MG63 (cell line): ENCODE data around the gene SOX2. TPM values are rescaled to one million over a fixed set of nuclear protein-coding genes. Genes with fewer than 3 reads are reported as not detected.
"Not testable (repeated sequence)": the region's sequence is repeated elsewhere in the genome, so short reads cannot be mapped to it uniquely, and the experiment has no call there.

Experiments
- DNase-seq: peaks from one replicate; pipeline ENCODE4 v3.0.0-alpha.2; 2020
- H3K27me3 ChIP-seq: fragments of 250-450 bp; sonication (Bioruptor Pico); 2 replicates; pipeline ENCODE4 v1.5.1; 2020; ENCODE audit warnings: mild to moderate bottlenecking, moderate library complexity
- H3K36me3 ChIP-seq: fragments of 250-450 bp; sonication (Bioruptor Pico); 2 replicates; pipeline ENCODE4 v1.5.1; 2020; ENCODE audit warnings: mild to moderate bottlenecking, moderate library complexity
- H3K4me3 ChIP-seq: fragments of 250-450 bp; sonication (Bioruptor Pico); 2 replicates; pipeline ENCODE4 v1.5.1; 2020; ENCODE audit warnings: mild to moderate bottlenecking, moderate library complexity
- H3K9me3 ChIP-seq: fragments of 250-450 bp; sonication (Bioruptor Pico); 2 replicates; pipeline ENCODE4 v1.5.1; 2020; ENCODE audit warnings: mild to moderate bottlenecking, moderate library complexity
- total RNA-seq: library from RNA; depleted of rRNA; stranded (reverse); fragments of >200 nt; shearing (Covaris generic); gene quantifications from 2 replicates; pipeline ENCODE4 v1.2.3, GENCODE V29; 2014; ENCODE audit warnings: low replicate concordance

SOX2 gene
- total RNA-seq, 1 experiment from 2014 or later: 0.07 TPM

DNA sequence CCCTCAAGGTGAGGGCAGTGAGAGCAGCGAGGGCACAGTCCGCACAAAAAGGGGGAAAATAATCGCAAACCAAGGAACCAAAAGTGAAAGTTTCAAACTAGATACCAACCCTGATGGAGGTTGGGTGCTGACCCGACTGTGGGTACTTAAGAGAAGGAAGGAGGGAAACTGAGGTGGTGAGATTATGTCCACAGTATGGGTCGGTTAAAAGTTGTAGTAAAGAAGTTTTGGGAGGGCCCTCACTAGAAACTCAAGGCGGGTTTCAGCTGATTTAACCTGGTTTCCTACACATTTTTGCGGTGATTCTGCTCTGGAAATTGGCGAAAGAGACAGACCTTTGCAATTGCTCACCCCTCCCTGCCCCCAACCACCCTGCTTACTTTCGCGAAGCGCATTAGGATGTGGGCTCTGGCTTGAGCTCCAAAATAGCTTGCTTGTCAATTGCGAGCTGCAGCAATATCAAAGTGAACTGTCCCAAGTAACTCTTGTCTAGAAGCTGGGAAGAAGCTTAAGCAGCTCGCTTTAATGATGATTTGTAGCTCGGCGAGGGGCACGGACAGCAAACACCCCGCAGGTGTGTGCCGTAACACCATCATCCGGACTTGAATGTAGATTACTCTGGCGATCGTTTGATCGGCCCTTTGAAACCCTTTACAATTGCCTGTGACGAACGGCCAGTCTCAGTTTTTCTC lies 15.8 kb downstream of the SOX2 start:
- H3K9me3 ChIP-seq: no peaks in the 10 kb centered on the region
- H3K36me3 ChIP-seq: no peaks in the 10 kb centered on the region
- peaks cover 75% of the 10 kb centered on the region for H3K27me3 ChIP-seq
- H3K4me3 ChIP-seq: peak overlapping the region; percentile 26
- no peak for DNase-seq

DNA sequence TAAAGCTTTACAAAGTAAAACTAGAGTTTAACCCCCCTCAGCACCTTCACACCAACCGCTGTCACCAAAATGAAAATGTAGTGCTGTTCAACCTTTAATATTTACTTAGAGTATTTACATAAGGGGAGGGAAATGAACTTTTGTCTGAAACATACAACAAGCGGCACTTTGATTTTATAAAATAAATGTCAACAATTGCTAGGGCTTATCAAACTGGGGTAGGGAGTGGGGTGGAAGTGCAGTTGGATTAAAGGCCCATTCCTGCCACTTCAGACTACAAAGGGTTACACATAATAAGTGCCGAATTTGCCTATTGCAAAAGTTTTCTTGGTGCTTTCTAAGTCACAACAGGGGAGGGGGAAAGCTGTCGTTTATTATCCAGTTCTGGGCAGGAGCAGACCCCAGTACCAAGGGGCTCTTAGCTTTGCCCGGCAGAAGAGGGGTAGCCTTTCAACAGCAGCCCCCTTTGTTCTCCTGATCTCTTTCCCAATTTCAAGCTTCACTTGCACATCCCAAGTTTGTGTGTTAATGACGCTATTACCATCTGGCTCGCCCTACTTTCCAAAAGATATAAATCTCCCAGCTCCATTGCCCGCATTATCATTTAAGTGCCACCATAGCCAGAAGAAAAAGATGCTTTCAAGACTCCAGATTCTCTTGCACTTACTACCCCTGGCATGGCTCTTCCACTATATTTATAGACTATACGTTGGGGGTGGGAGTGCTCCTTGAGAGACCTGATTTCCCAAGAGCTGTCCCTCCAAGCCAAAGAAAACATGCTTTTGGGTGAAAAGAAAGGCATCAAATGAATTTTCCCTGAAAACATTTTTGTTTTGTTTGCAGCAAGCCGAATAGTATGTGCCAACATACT lies 17.0 kb downstream of the SOX2 start:
- H3K4me3 ChIP-seq: no peak overlapping the region
- no peak for DNase-seq
- peaks cover 63% of the 10 kb centered on the region for H3K27me3 ChIP-seq
- no peaks in the 10 kb centered on the region for H3K36me3 ChIP-seq
- H3K9me3 ChIP-seq: no peaks in the 10 kb centered on the region

DNA sequence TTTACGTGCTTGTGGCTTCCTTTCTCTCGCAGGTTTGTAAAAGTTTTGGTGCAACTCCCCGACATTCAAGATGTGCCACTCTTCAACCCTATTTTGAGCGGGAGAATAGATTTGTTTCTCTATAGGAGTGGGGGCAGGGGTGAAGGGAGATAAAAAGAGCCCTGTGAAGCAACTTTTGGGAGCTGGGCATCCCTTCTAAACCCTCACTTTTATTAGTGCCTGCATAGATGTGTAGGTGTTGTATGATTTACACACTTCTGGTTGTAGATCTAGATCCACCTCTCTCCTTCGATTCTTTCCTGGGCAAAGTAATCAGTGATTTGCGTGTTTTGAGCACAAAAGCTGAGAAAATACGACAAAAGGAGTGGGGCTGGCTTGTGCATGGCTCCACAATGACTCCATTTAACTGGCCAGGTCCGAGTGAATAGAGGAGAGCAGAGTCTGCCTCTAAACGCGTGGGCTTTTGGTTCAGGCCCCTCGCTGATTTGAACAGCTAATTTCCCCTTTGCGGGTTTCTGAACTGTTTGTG lies 17.7 kb downstream of the SOX2 start:
- Histone ChIP-seq H3K4me3 (no peak overlapping the region), H3K27me3 (peaks cover 56% of the 10 kb centered on the region), H3K36me3 (no peaks in the 10 kb centered on the region), H3K9me3 (no peaks in the 10 kb centered on the region)
- DNase-seq: no peak

DNA sequence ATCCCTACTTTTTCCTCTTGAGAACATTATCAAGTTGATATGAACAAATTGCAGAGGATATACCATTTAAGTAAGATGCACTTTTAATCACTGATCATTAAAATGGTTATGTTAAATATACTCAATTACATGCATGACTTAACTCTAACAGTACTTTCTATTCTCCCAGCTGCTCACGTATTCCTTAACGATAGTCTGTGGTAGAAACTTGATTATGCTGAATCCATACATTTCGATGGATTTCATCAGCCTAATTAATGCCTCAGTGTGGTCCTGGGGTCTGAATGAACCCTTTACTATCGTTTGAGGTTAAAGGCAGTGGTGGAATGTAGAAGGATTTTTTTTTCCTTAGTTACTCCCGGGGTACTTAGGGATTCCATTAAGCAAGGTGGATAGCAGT lies 18.6 kb downstream of the SOX2 start:
- H3K9me3 ChIP-seq: no peaks in the 10 kb centered on the region
- H3K27me3 ChIP-seq: peaks cover 49% of the 10 kb centered on the region

DNA sequence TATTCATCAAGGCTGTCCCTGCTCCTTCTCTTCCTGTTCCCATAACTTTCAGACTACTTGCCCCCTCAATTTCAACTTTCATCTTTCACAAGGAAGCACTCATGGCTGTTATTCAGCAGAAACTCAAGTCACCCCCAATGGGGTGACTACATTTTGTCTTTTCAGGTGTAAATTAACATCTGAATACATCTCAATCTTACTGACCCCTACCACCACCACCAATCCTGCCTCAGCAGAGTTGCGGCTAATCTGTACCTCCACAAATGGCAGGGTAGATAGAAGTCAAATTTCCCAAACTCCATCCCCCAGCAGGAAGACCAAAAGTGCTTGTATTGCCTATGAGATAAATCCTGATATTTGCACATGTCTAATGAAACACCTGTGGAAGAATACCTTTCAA lies 19.2 kb downstream of the SOX2 start:
- no peaks in the 10 kb centered on the region for H3K36me3 ChIP-seq
- no peak for DNase-seq
- H3K4me3 ChIP-seq: no peak overlapping the region
- H3K9me3 ChIP-seq: no peaks in the 10 kb centered on the region
- H3K27me3 ChIP-seq: peaks cover 47% of the 10 kb centered on the region

More for the DNA sequence above, 18.6 kb downstream of the SOX2 start:
- Histone ChIP-seq H3K4me3 (no peak overlapping the region), H3K36me3 (no peaks in the 10 kb centered on the region)
- no peak for DNase-seq

DNA sequence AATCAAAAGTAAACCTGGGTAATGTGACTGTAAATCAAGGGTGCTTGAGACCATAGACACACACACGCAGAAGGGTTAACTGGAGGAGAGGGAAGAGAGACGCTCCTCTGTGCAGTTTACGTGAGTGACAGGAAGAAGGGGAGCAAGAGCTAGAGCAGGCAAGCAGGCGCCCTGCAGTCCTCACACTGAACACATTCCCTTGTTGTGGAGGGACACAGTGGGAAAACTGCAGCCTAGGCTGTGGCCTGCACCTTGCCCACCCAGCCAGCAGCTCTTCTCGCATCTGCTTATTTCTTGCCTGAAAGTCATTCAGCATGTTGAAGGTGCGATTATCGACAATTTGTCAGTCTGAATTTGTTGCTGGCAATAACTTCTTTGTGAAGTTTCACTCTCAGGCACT lies 24.2 kb downstream of the SOX2 start:
- H3K27me3 ChIP-seq: peaks cover 2% of the 10 kb centered on the region
- DNase-seq: no peak
- H3K36me3 ChIP-seq: no peaks in the 10 kb centered on the region
- no peak overlapping the region for H3K4me3 ChIP-seq
- no peaks in the 10 kb centered on the region for H3K9me3 ChIP-seq

DNA sequence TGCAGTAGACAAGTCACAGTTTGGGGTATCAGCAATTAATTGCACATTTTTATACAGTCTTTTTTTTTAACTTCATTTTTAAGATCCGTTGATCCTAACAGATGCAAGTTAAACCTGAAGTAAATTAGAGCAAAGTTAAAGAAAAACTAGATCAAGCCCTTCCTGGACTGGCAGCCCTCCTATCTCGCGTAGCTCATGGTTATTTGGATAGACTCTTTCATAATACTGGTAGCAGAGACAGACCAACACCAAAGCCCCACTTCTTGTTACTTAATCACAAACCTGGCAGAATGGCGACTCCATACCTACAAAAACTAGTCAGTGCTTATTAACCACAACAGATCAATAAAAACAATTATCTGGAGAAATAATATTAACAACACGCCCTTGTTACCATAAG lies 26.8 kb downstream of the SOX2 start:
- no peak for DNase-seq
- no peaks in the 10 kb centered on the region for H3K36me3 ChIP-seq
- H3K4me3 ChIP-seq: no peak overlapping the region
- H3K27me3 ChIP-seq: no peaks in the 10 kb centered on the region
- H3K9me3 ChIP-seq: no peaks in the 10 kb centered on the region

DNA sequence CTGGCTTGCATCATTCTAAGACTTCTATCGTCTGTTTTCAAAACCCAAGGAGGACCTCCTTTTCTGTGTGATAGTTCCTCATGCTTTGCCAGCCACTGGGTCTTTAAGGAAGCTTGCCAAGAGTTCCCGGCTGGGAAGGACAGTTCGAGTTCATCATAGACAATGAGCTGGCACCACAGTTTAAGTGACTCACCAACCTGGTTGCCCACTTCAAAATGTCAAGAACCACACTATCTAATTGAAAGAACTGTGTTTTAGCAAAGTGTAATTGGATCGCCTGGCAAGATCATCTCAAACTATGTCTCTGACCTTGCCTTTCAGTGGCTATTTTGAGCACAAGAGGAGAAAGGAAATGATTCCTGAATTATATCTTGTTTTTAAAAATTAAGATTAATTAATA lies 27.9 kb downstream of the SOX2 start:
- peak; percentile 71 for DNase-seq
- Histone ChIP-seq H3K27me3 (no peaks in the 10 kb centered on the region), H3K9me3 (no peaks in the 10 kb centered on the region), H3K4me3 (no peak overlapping the region), H3K36me3 (no peaks in the 10 kb centered on the region)

DNA sequence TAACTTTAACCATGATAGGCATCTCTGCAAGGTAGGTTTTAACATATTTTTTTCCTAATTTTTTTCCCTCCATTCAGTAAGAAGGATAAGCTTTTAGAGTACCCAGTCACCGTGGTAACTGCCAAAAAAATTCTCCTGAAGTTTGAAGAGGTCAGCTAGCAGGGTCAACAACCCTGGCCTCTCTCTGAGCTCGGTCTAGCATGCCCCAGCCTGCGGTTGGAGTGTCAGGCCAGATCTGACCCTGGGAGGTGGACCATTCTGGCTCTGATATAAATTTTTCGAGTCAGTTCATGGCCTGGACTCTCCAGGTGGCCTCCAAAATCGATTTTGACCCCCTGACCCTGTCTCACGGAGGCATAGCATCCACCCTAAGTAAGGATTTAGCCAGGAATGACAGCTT lies 29.7 kb downstream of the SOX2 start:
- no peak for DNase-seq
- Histone ChIP-seq H3K36me3 (no peaks in the 10 kb centered on the region), H3K27me3 (peaks cover 4% of the 10 kb centered on the region; the same call in 1 of the 2 replicates), H3K9me3 (no peaks in the 10 kb centered on the region), H3K4me3 (no peak overlapping the region)

DNA sequence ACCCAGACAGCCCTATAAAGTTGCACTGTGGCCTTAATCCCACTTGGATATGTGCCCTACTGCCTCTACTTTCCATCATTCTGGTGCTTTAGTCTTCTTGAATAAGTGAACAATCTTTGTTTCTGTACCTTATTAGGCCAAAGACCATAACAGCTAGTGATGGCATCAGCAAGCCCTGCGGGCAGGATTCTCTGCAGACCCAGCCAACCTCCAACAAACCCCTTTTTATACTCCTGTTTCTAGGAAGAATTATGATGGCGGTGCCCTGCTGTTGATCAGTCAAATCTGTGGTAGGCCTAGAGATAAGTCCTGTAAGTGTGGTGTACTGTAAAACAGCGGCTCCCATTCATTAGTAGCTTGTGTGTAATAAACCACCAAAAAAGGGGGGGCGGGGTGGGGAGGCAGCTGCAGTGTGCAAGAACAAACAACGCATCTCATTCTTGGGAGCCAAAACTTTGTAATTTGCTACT lies 40.5 kb downstream of the SOX2 start:
- peaks cover 19% of the 10 kb centered on the region for H3K27me3 ChIP-seq
- no peak for DNase-seq

DNA sequence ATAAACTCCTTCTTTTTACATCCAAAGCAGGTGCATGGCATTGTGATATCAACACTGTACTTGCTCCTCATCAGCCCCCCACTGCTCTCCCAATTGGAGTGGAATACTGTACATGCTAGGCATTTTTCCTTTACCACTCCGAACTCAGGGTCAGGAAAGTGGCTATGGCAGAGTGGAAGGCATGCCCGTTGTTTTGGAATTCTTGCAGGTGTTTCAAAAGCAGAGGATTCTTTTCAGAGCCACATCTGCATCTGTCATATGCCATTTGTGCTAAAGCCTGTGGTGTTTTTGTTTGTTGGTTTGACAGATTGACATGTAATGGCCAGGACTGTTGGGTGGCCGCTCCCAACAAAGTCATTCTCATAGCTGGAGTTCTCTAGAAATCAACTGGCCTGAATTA lies 41.7 kb downstream of the SOX2 start:
- Histone ChIP-seq H3K27me3 (peaks cover 19% of the 10 kb centered on the region), H3K9me3 (no peaks in the 10 kb centered on the region), H3K36me3 (no peaks in the 10 kb centered on the region), H3K4me3 (no peak overlapping the region)
- DNase-seq: no peak

More for the DNA sequence above, 40.5 kb downstream of the SOX2 start:
- Histone ChIP-seq H3K9me3 (no peaks in the 10 kb centered on the region), H3K36me3 (no peaks in the 10 kb centered on the region), H3K4me3 (no peak overlapping the region)

DNA sequence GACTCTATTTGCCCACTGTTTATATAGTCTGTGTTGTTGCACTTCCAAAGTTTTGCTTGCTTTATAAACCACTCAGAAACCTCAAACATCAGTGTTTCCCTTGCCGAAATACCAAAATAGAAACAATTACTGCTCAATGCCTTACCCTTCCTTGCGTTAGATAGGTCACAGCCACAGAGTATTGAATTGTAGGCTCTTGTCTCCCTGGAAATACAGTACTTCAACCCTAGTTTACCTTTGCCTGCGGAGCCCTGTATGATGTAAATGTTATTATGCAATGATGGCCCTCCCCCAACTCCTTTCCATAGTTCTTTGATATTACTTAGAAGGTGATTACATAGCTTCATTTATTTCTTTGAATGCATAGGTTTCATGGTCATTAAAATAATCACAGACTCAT lies 44.2 kb downstream of the SOX2 start:
- Histone ChIP-seq H3K9me3 (no peaks in the 10 kb centered on the region), H3K4me3 (no peak overlapping the region), H3K36me3 (no peaks in the 10 kb centered on the region), H3K27me3 (peaks cover 19% of the 10 kb centered on the region)
- no peak for DNase-seq

DNA sequence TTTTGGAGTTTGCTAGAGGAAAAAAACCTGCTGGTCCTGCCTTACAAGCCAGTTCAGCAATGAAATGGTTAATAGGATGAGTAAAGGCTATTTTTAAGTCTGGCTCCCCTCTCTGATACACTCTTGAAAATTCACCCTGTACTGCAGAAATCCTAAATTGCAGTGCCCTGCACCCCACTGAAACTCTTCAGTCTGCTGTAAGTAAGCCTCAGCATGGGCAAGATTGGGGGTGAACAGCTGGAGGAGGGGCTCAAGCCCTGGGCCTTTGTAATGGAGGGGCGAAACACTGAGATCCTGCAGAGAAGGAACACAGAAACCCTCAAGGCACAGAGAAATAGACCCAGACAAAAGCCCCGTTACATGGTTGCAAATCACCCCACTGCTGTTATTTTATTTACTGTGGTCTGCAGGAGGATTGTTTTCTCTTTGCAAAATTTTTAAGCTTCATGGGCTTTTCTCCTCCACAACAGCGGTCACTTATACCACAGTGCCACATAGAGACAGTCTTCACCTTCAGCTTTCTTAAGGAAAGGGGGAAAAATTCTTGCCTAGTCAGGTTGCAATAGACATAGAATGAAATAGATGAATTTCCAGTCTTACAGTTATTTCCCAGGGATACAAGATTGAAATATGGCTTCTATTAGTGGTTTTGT lies 45.0 kb downstream of the SOX2 start:
- Histone ChIP-seq H3K4me3 (no peak overlapping the region), H3K27me3 (peaks cover 19% of the 10 kb centered on the region), H3K36me3 (no peaks in the 10 kb centered on the region), H3K9me3 (no peaks in the 10 kb centered on the region)
- no peak for DNase-seq

DNA sequence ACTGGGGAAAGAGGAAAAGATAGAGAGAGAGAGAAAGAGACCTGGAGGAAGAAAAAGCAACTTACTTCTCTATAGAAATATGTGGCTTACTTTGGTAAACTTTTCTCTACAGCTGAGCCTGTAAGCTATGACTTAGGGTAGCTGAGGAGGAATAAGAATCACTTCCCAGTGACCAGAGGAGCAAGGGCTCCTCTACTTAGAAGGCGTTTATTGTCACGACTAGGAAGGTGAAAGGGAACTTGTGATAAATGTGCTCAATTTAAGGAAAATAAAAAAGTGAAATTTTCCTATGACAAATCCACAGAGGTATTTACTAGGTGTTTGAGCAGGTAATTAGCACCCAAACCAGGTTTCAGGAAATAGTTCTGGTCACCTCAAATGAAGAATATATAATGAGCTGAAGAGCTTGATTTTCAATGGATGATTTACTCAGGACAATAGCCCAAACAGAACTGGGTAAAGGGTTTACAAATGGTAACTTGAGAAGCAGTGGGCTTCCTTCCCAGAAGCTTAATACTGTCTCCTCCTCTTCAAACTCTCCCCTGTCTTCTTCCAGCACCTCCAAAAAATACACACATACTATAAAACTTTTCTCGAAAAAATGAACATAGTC lies 46.1 kb downstream of the SOX2 start:
- Histone ChIP-seq H3K36me3 (no peaks in the 10 kb centered on the region), H3K4me3 (no peak overlapping the region), H3K27me3 (peaks cover 19% of the 10 kb centered on the region), H3K9me3 (no peaks in the 10 kb centered on the region)
- DNase-seq: no peak

DNA sequence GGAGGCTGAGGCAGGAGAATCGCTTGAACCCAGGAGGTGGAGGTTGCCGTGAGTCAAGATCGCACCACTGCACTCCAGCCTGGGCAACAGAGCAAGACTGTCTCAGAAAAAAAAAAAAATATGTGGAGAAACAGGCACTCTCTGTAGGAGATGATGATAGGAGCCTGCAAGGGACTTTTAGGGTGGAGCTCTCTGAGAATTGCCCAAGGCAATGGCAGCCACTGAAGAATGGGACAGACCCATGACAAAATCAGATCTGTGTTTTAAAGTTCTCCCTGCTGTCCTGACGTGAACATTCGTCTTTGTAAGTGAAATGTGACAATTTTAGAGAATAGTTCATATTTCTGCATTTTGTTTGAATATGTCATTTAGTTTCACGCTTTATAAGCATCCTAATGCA lies 50.2 kb downstream of the SOX2 start:
- DNase-seq: no peak
- Histone ChIP-seq H3K9me3 (no peaks in the 10 kb centered on the region), H3K36me3 (no peaks in the 10 kb centered on the region), H3K27me3 (no peaks in the 10 kb centered on the region; the same call in 1 of the 2 replicates), H3K4me3 (no peak overlapping the region)

DNA sequence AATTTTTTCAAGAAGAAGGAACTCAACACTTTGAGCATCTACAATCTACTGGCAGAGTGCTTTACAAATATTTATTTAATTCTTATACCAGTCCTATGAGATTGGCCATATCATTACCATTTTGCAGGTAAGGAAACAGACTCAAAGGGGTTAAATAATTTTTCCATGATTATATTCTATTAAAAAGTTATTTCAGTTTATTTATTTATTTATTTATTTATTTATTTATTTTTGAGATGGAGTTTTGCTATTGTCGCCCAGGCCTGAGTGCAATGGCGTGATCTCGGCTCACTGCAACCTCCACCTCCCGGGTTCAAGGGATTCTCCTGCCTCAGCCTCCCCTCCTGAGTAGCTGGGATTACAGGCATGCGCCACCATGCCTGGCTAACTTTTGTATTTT lies 52.3 kb downstream of the SOX2 start:
- H3K9me3 ChIP-seq, H3K4me3 ChIP-seq, DNase-seq, H3K27me3 ChIP-seq, H3K36me3 ChIP-seq: not testable (repeated sequence)
